ENCODE measurements around the gene RABL6.
A peak's percentile ranks its signal among the peaks of the same experiment; 100 is the strongest.
"Not testable (repeated sequence)": the region's sequence is repeated elsewhere in the genome, so short reads cannot be mapped to it uniquely, and the experiment has no call there.

Gene RABL6

DNA sequence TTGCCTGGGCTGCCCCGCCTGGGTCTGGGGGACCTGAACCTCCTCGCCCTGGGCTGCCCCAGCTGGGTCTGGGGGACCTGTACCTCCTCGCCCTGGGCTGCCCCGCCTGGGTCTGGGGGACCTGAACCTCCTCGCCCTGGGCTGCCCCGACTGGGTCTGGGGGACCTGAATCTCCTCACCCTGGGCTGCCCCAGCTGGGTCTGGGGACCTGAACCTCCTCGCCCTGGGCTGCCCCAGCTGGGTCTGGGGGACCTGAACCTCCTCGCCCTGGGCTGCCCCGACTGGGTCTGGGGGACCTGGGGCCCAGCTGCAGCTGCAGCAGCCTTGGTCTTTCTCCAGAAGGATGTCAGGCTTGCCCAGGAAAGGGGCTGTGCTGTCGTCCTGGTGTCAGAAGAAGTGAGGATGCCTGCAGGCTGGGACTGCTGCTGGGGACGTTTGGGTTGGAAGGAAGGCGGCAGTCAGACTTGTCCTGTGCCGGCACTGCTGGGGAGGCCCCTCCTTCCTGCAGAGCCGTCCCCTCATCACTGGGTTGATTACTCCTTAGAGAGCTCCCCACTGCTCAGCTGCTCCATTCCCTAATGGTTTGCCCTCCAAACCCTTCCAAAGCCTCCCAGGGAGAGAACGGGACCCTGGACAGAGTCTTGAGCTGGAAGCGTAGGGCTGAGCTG, 25.8 kb downstream of the RABL6 start:
- ATAC-seq (replicated peaks); H3K4me1 Mint-ChIP-seq (ENCODE audit: low read depth in 2 of 2); H3K4me3 Mint-ChIP-seq; H3K9me3 Mint-ChIP-seq; H3K27ac Mint-ChIP-seq; DNase-seq; H3K27me3 Mint-ChIP-seq: not testable (repeated sequence)
- H3K36me3 Mint-ChIP-seq (ENCODE audit: insufficient read depth): peaks cover 26% of the 10 kb centered on the region

- Mint-ChIP-seq H3K4me1 (ENCODE audit: low read depth in 2 of 2) (peaks cover 3 to 6% of the 10 kb centered on the region in 2 donors), H3K4me3 (no peak overlapping the region)
Observed at GRCh38 chr9:136835162-136835931, 27.6 kb downstream of the RABL6 start.

DNA sequence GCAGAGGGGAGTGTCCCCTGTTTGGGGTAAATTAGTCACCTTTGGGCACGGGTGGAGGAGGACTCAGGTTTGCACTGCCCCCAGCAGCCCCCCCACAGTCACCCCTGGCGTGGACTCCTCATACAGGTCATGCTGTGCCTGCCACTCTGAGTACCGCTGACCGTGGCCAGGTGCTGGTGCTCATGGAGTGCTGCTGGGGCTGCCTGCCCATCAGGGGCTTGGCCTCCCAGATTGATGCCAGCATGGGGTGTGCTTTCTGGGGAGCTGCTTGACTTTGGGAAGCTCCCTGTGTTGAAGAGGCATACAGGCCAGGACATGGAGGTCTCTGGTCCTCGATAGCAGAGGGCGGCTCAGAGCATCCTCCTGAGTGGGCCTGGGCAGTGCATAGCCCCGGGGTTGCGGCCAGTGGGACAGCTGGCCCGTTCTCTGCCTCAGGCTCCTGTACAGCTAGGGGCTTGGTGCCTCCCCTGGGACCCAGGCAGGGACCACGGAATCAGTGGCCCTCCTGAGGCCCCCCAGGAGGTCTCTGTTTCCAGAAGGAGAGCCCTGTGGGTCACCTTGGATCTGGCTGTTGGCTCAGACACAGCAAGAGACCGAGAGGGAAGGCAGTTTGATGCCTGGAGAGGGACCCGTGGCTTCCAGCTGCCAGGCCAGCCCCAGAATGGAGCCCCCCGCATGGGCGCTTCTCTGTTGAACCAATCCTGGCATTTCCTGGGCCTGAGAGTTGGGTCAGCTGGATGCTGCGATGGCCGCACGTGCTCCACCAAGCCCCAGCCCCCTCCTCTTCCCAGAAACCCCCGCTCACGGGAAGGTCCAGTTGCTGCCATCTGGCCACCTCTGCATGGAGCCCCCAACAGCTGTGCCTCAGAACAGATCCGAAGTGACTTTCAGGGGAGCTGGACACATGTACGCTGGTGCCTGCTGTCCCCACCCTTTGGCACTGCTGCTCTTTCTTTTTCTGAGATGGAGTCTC, 28.5 kb downstream of the RABL6 start:
- no peaks in the 10 kb centered on the region for H3K27me3 Mint-ChIP-seq
- ATAC-seq (replicated peaks): no peak
- no peaks in the 10 kb centered on the region for H3K9me3 Mint-ChIP-seq
- H3K4me3 Mint-ChIP-seq: no peak overlapping the region
- H3K27ac Mint-ChIP-seq: no peak overlapping the region
- DNase-seq: no peak
- peaks cover 6% of the 10 kb centered on the region in 2 donors for H3K4me1 Mint-ChIP-seq (ENCODE audit: low read depth in 2 of 2)
- peaks cover 23% of the 10 kb centered on the region for H3K36me3 Mint-ChIP-seq (ENCODE audit: insufficient read depth)

More at GRCh38 chr9:136835162-136835931, 27.6 kb downstream of the RABL6 start:
- Mint-ChIP-seq H3K27ac (no peak overlapping the region), H3K27me3 (no peaks in the 10 kb centered on the region), H3K9me3 (no peaks in the 10 kb centered on the region), H3K36me3 (ENCODE audit: insufficient read depth) (peaks cover 25% of the 10 kb centered on the region)
- DNase-seq (no peak), ATAC-seq (replicated peaks) (no peak)

DNA sequence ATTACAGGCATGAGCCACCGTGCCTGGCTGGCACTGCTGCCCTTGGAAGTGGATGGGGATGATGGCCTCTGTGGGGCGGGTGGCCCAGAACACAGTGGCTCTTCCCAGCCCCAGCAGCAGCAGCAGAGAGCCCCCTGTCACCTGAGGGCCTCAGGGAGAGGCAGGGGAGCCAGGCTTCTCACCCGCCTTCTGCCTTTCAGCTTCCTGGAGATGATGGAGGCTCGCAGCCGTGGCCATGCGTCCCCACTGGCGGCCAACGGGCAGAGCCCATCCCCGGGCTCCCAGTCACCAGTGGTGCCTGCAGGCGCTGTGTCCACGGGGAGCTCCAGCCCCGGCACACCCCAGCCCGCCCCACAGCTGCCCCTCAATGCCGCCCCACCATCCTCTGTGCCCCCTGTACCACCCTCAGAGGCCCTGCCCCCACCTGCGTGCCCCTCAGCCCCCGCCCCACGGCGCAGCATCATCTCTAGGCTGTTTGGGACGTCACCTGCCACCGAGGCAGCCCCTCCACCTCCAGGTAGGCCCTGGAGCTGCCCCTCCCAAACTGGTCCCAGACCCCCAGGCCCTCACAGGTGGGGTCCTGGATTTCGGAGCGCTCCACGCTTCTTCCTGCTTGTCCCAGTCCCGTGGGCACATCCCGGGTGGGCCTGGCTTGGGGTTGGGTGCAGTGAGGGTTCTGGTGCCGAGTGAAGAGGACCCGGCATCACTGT, 29.6 kb downstream of the RABL6 start:
- peaks cover 23% of the 10 kb centered on the region for H3K36me3 Mint-ChIP-seq (ENCODE audit: insufficient read depth)
- no peaks in the 10 kb centered on the region for H3K9me3 Mint-ChIP-seq
- H3K4me1 Mint-ChIP-seq (ENCODE audit: low read depth in 2 of 2): peaks cover 9% of the 10 kb centered on the region in 2 donors
- DNase-seq (no peak), ATAC-seq (replicated peaks) (no peak)
- no peak overlapping the region for H3K27ac Mint-ChIP-seq
- no peak overlapping the region for H3K4me3 Mint-ChIP-seq
- H3K27me3 Mint-ChIP-seq: no peaks in the 10 kb centered on the region

DNA sequence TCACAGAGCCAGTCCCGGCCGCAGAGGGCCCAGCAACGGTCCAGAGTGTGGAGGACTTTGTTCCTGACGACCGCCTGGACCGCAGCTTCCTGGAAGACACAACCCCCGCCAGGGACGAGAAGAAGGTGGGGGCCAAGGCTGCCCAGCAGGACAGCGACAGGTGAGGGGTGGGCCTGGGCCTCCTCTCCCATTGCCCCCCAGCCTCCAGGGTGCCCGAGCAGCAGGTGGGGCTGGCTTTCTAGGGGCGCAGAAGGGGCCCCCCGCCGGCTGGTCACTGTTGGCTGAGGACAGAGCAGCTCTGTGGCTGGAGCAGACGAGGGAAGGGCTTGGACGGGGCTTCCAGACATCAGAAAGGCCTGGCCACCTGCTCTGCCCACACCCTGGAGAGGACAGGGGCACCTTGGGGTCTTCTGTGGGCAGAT, 30.1 kb downstream of the RABL6 start:
- not testable (repeated sequence) for H3K4me3 Mint-ChIP-seq; ATAC-seq (replicated peaks); H3K9me3 Mint-ChIP-seq; H3K27ac Mint-ChIP-seq; DNase-seq; H3K27me3 Mint-ChIP-seq
- H3K4me1 Mint-ChIP-seq (ENCODE audit: low read depth in 2 of 2): peaks cover 11 to 12% of the 10 kb centered on the region in 2 donors
- peaks cover 26% of the 10 kb centered on the region for H3K36me3 Mint-ChIP-seq (ENCODE audit: insufficient read depth)

GRCh38 chr9:136838314-136839228, 30.8 kb downstream of the RABL6 start:
- H3K4me3 Mint-ChIP-seq: no peak overlapping the region
- H3K4me1 Mint-ChIP-seq (ENCODE audit: low read depth in 2 of 2): peaks cover 11 to 12% of the 10 kb centered on the region in 2 donors
- no peaks in the 10 kb centered on the region for H3K9me3 Mint-ChIP-seq
- peaks cover 30% of the 10 kb centered on the region for H3K36me3 Mint-ChIP-seq (ENCODE audit: insufficient read depth)
- DNase-seq (no peak), ATAC-seq (replicated peaks) (no peak)
- H3K27me3 Mint-ChIP-seq: no peaks in the 10 kb centered on the region
- no peak overlapping the region for H3K27ac Mint-ChIP-seq

DNA sequence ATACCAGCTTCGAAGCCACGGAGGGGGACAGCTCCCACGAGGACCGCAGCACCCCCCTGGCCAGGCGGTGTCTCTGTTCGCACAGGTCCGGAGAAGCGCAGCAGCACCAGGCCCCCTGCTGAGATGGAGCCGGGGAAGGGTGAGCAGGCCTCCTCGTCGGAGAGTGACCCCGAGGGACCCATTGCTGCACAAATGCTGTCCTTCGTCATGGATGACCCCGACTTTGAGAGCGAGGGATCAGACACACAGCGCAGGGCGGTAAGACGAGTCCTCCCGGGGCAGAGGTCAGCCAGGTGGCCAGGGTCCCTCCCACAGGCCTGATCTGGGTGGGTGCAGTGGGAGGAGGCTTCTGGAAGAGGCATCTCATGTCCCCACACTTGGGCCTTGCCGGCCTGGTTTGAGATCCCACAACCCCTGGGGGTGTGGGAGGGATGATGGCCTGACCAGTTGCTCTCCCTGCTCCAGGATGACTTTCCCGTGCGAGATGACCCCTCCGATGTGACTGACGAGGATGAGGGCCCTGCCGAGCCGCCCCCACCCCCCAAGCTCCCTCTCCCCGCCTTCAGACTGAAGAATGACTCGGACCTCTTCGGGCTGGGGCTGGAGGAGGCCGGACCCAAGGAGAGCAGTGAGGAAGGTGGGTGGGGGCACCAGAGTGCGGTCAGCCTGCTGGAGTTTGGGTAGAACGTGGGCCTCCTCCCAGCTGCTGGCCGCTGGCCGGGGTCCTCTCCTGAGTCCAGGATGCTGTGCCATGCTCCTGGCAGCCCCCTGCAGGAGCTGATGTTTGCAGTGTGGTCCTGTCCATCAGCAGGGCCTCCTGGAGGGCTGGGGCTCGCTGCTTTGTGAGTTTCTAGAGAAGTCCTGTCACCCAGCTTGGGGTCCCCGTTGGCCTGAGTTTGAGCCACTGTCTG, 31.7 kb downstream of the RABL6 start:
- H3K27ac Mint-ChIP-seq: no peak overlapping the region
- H3K36me3 Mint-ChIP-seq (ENCODE audit: insufficient read depth): peaks cover 35% of the 10 kb centered on the region
- H3K4me3 Mint-ChIP-seq: no peak overlapping the region
- H3K27me3 Mint-ChIP-seq: no peaks in the 10 kb centered on the region
- ATAC-seq (replicated peaks) (no peak), DNase-seq (no peak)
- H3K9me3 Mint-ChIP-seq: no peaks in the 10 kb centered on the region
- peaks cover 11 to 12% of the 10 kb centered on the region in 2 donors for H3K4me1 Mint-ChIP-seq (ENCODE audit: low read depth in 2 of 2)

- ATAC-seq (replicated peaks) (no peak), DNase-seq (no peak)
- Mint-ChIP-seq H3K36me3 (ENCODE audit: insufficient read depth) (peaks cover 31% of the 10 kb centered on the region), H3K9me3 (no peaks in the 10 kb centered on the region), H3K4me3 (no peak overlapping the region), H3K27me3 (no peaks in the 10 kb centered on the region), H3K4me1 (ENCODE audit: low read depth in 2 of 2) (peaks cover 11 to 12% of the 10 kb centered on the region in 2 donors), H3K27ac (no peak overlapping the region)
Observed at GRCh38 chr9:136840140-136840876, 32.6 kb downstream of the RABL6 start.

- no peak for ATAC-seq (replicated peaks)
- Mint-ChIP-seq H3K36me3 (ENCODE audit: insufficient read depth) (peaks cover 31% of the 10 kb centered on the region), H3K27ac (peak overlapping the region in 1 of 2 donors; percentile 88), H3K9me3 (no peaks in the 10 kb centered on the region), H3K4me3 (peak overlapping the region in 1 of 2 donors; percentile 92), H3K4me1 (ENCODE audit: low read depth in 2 of 2) (peaks cover 11 to 12% of the 10 kb centered on the region in 2 donors), H3K27me3 (no peaks in the 10 kb centered on the region)
- DNase-seq: no peak
Observed at GRCh38 chr9:136840877-136841645, 33.3 kb downstream of the RABL6 start.

DNA sequence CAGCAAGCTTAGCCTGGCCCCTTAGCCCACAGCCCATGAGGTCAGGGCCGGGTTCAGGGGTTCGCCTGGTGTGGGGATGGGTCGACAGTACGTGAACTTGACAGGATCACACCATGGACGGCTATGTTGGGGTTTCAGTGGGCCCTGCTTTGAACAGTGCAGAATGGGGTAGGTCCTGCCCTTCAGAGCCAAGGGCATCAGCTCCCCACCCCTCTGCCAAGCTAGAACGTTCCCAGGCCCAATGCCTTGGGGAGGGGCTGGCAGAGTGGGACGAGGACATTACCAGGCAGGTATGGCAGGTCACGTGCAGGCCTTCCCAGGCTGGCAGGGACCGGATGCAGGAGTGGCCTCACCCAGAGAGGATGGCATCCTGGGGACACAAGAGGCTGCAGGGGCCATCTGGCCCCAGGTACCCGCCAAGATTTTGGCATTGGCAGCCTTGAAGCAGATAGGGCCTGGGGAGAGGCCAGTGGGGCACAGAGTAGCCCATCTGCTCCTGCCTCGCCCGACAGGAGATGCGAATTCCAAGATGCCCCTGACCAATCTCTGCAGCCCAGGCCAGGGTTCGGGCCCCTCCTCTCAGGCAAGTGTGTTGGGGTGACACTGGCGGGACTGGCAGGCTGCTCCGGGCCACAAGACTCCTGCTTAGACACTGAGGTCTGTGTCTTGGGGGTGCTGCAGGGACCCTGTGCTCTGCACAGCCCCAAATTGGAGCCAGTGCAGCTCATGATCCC, 34.1 kb downstream of the RABL6 start:
- Mint-ChIP-seq H3K36me3 (ENCODE audit: insufficient read depth) (peaks cover 38% of the 10 kb centered on the region), H3K27ac (peak overlapping the region; percentile 79 to 88)

More for the DNA sequence above, 34.1 kb downstream of the RABL6 start:
- ATAC-seq (replicated peaks); DNase-seq; H3K27me3 Mint-ChIP-seq; H3K9me3 Mint-ChIP-seq: not testable (repeated sequence)
- Mint-ChIP-seq H3K4me1 (ENCODE audit: low read depth in 2 of 2) (peaks cover 12 to 13% of the 10 kb centered on the region in 2 donors), H3K4me3 (peak overlapping the region; percentile 91 to 92)

All from effector memory CD8-positive, alpha-beta T cell (primary cell).